ENCODE measurements around the gene RBCK1. TPM values are rescaled to one million over a fixed set of nuclear protein-coding genes. Genes with fewer than 3 reads are reported as not detected.

RBCK1 gene
- total RNA-seq: 100 to 1,000 TPM; 176 to 198 TPM

DNA sequence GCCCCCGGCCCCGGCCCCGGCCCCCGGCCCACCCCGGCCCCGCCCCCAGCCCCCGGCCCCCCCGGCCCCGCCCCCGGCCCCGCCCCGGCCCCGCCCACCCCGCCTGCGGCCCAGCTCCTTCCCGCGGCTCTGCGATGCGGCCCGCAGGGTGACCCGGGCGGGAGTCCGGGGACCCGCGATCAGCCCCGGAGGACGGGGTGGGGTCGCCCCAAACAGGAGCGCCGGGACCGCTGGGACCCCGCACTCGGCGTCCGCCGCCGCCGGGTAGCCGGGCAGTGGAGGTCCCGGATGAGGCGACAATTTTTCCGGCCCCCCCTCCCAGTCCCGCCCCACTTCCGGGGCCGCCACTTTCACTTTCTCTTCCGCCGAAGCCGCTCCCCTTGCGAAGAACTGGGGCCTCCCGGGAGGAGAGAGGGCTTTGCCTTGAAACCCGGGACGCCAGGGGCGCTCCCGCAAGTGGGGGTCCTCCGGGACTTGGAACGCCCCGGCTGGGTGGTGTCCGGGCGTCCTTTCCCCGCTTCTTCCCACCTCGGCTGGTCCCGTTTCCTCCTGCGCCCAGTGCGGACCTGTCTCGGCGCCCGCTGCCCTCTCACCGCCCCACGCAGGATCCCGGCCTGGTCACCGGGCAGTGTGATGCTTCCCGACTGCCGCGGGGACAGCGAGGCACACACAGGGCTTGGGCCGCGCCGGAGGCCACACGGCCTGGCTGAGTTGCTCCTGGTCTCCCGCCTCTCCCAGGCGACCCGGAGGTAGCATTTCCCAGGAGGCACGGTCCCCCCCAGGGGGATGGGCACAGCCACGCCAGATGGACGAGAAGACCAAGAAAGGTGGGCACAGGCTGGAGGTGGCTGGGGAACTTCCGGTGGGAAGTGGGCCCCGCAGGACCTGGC is at the start of gene RBCK1:
RBCK1 (plus strand) TSS at position 347 of the 890 bp plus-strand sequence; CDS start at position 806, 459 bp downstream.
- ATAC-seq (replicated peaks in 1 of 2) (peak; percentile 73 to 77), DNase-seq (peak; percentile 90 to 92)
- peak within 1 kb of the TSS; percentile 95 to 99 for H3K4me3 Mint-ChIP-seq
- H3K4me1 Mint-ChIP-seq (ENCODE audit: low read depth): peaks cover 55% of the 10 kb centered on the region
- peaks cover 2% of the 10 kb centered on the region in 2 donors for H3K9me3 Mint-ChIP-seq
- peak within 1 kb of the TSS; percentile 96 for H3K27ac Mint-ChIP-seq
- peaks cover 17 to 42% of the 10 kb centered on the region in 2 donors for H3K36me3 Mint-ChIP-seq (ENCODE audit: insufficient read depth in 2 of 2)
- no peaks in the 10 kb centered on the region for H3K27me3 Mint-ChIP-seq (ENCODE audit: low read depth)

- ATAC-seq (replicated peaks in 1 of 2) (no peak), DNase-seq (no peak)
- Mint-ChIP-seq H3K4me3 (no peak overlapping the region), H3K4me1 (ENCODE audit: low read depth) (peaks cover 36% of the 10 kb centered on the region), H3K27ac (no peak overlapping the region), H3K36me3 (ENCODE audit: insufficient read depth in 2 of 2) (peaks cover 0 to 4% of the 10 kb centered on the region in 2 donors), H3K9me3 (no peaks in the 10 kb centered on the region), H3K27me3 (ENCODE audit: low read depth) (no peaks in the 10 kb centered on the region)
Observed at GRCh38 chr20:358891-359555, 49.1 kb upstream of the RBCK1 start.

DNA sequence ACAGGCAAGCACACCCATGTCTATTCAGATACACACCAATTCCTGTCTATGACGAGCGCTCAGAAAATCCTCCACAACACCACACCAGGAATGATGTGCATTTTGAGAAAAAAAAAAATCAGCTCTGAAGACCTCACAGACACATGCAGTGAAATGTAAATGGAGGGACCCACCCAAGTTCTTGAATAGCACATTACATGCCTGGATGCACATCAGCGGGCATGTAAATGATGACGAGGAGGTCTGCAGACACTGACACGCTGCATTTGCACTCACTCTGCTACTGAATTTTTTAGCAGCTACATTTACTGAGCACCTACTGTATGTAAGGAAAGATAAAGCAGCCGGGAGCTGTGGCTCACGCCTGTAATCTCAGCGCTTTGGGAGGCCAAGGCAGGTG is 46.5 kb upstream of the RBCK1 start:
- no peak overlapping the region for H3K4me3 Mint-ChIP-seq
- ATAC-seq (replicated peaks in 1 of 2) (no peak), DNase-seq (no peak)
- no peak overlapping the region for H3K27ac Mint-ChIP-seq
- peaks cover 0 to 4% of the 10 kb centered on the region in 2 donors for H3K36me3 Mint-ChIP-seq (ENCODE audit: insufficient read depth in 2 of 2)
- no peaks in the 10 kb centered on the region for H3K27me3 Mint-ChIP-seq (ENCODE audit: low read depth)
- peaks cover 57% of the 10 kb centered on the region for H3K4me1 Mint-ChIP-seq (ENCODE audit: low read depth)
- no peaks in the 10 kb centered on the region for H3K9me3 Mint-ChIP-seq

DNA sequence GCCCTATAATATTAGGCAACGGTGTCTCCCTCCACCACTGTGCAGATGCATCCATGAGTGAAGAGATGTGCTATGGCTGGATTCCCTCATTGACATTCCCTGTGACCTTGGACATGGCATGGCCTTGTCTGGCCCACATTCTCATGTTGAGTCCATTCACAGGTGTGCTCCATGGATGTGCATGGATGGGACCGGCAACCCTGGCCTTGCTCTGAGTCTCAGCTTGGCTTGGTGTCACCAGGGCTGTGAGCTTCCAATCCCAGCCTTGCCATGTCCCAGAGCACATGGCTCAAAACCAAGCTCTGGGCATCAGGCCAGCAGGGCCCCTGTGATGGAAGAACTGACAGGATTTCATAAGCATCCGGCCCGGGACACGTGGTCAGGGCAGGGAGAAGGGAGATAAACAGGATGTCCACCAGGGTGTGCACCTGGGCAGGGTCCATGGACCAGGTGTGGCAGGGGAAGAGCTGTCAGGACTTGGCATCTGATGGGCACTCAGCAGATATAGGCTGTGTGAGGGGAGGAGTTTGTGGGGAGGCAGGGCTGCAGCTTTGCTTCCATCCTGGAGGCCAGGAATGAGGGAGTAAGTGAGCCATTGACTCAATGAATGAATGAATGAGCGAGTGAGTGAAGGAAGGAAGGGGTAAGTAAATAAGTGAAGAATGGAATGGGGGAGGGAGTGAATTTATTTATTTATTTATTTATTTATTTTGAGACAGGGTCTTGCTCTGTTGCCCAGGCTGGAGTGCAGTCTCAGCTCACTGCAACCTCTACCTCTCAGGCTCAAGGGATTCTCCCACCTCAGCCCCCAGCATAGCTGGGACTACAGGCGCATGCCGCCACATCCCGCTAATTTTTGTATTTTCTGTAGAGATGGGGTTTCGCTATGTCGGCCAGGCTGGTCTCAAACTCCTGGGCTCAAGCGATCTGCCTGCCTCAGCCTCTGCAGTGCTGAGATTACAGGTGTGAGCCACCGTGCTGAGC is 45.5 kb upstream of the RBCK1 start:
- peak; percentile 66 to 78 for ATAC-seq (replicated peaks in 1 of 2)
- Mint-ChIP-seq H3K27me3 (ENCODE audit: low read depth) (no peaks in the 10 kb centered on the region), H3K4me3 (peak overlapping the region; percentile 28 to 83), H3K36me3 (ENCODE audit: insufficient read depth in 2 of 2) (peaks cover 0 to 4% of the 10 kb centered on the region in 2 donors), H3K27ac (no peak overlapping the region), H3K9me3 (no peaks in the 10 kb centered on the region), H3K4me1 (ENCODE audit: low read depth) (peaks cover 64% of the 10 kb centered on the region)
- peak; percentile 70 to 78 for DNase-seq

DNA sequence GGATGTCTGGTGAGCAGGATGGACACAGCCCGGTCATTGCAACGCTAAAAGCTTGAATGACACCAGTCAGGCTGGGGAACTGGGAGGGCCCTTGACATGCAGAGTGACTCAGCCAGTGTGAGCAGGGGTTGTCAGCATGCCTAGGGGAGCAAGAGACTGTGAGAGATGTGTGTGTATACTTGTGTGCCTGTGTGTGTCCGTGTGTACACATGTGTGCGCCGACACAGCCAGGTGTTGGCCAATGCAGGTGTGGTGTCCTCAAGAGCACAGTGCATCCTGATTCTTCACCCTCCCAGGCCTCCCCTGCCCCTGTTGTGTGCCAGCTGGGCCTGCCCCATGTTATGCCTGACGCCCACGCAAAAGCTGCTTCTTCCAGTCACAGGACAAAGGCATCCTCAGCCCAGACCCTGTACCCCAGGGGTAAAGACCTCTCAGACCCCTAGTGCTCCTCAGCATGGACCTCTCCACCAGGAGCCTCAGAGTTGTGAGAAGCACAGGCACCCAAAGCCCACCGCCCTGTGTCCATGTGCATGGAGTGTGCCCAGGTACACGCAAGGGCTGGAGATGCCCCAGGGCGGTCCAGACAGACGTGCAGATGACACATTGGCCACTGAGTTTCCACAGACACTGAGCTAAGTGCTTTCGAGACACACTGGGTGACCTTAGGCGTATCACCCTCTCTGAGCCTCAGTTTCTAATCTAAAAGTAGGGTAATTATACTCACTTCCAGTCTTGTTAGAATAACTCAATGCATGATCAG is 44.6 kb upstream of the RBCK1 start:
- ATAC-seq (replicated peaks in 1 of 2) (peak; percentile 45 to 53), DNase-seq (peak in 1 of 2 donors; percentile 33)
- Mint-ChIP-seq H3K27ac (no peak overlapping the region), H3K4me3 (peak overlapping the region in 1 of 2 donors; percentile 48), H3K4me1 (ENCODE audit: low read depth) (peaks cover 64% of the 10 kb centered on the region), H3K27me3 (ENCODE audit: low read depth) (no peaks in the 10 kb centered on the region), H3K36me3 (ENCODE audit: insufficient read depth in 2 of 2) (peaks cover 0 to 4% of the 10 kb centered on the region in 2 donors), H3K9me3 (no peaks in the 10 kb centered on the region)

DNA sequence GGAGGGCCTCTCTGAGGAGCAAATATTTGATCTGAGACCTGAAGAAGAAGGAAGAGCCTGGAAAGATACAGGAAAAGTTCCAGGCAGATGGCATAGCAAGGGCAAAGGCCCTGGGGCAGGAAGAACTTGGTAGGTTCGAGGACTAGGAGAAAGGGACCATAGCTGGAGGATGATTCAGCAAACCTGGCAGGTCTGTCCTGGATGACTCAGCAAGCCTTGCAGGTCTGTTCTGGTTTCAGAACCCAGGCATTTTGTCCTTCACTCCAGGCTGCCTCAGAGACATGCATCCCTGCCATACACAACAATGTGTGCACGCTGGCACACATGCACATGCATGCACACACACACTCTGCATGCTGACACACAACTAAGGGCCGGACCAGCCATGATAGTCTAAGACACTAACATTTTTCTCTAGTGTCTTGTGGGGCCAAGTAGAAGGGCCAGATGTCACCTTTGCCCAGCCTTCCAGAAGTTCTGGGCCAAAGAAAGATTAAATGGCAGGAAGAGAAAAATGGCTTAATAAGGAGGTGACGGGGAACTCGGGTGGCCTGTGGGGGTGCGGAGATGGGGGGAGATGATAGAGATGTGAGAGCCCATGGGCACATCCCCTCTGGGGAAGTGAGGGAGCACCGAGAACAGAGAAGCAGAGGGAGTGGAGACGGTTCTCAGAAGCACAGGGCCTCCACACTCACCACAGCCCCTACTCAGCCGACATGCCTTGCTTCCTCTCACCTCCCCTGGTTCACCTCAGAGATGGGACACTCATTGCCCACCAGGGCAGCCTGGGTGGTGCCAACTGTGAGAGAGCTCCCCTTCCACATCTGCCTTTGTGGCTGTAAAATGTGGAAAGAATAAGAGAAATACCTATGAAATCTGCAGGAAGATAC is 42.9 kb upstream of the RBCK1 start:
- ATAC-seq (replicated peaks in 1 of 2): peak; percentile 37 to 49
- Mint-ChIP-seq H3K4me3 (peak overlapping the region; percentile 56 to 65), H3K4me1 (ENCODE audit: low read depth) (peaks cover 71% of the 10 kb centered on the region), H3K9me3 (no peaks in the 10 kb centered on the region), H3K36me3 (ENCODE audit: insufficient read depth in 2 of 2) (peaks cover 0 to 4% of the 10 kb centered on the region in 2 donors), H3K27ac (peak overlapping the region; percentile 20), H3K27me3 (ENCODE audit: low read depth) (no peaks in the 10 kb centered on the region)
- DNase-seq: peak in 1 of 2 donors; percentile 31

GRCh38 chr20:366041-366718 is 41.9 kb upstream of the RBCK1 start:
- Mint-ChIP-seq H3K27me3 (ENCODE audit: low read depth) (no peaks in the 10 kb centered on the region), H3K4me3 (peak overlapping the region; percentile 57 to 59)

GRCh38 chr20:366719-367485 is 41.2 kb upstream of the RBCK1 start:
- H3K9me3 Mint-ChIP-seq: no peaks in the 10 kb centered on the region
- H3K27ac Mint-ChIP-seq: peak overlapping the region; percentile 36
- H3K4me3 Mint-ChIP-seq: peak overlapping the region in 1 of 2 donors; percentile 57
- H3K4me1 Mint-ChIP-seq (ENCODE audit: low read depth): peaks cover 75% of the 10 kb centered on the region
- DNase-seq: no peak
- H3K36me3 Mint-ChIP-seq (ENCODE audit: insufficient read depth in 2 of 2): peaks cover 0 to 4% of the 10 kb centered on the region in 2 donors
- no peaks in the 10 kb centered on the region for H3K27me3 Mint-ChIP-seq (ENCODE audit: low read depth)
- no peak for ATAC-seq (replicated peaks in 1 of 2)

More at GRCh38 chr20:366041-366718, 41.9 kb upstream of the RBCK1 start:
- no peak for DNase-seq
- H3K4me1 Mint-ChIP-seq (ENCODE audit: low read depth): peaks cover 75% of the 10 kb centered on the region
- no peaks in the 10 kb centered on the region for H3K9me3 Mint-ChIP-seq
- no peak for ATAC-seq (replicated peaks in 1 of 2)
- peaks cover 0 to 4% of the 10 kb centered on the region in 2 donors for H3K36me3 Mint-ChIP-seq (ENCODE audit: insufficient read depth in 2 of 2)
- H3K27ac Mint-ChIP-seq: peak overlapping the region; percentile 36

- H3K27ac Mint-ChIP-seq: no peak overlapping the region
- H3K9me3 Mint-ChIP-seq: no peaks in the 10 kb centered on the region
- no peaks in the 10 kb centered on the region for H3K27me3 Mint-ChIP-seq (ENCODE audit: low read depth)
- peaks cover 75% of the 10 kb centered on the region for H3K4me1 Mint-ChIP-seq (ENCODE audit: low read depth)
- ATAC-seq (replicated peaks in 1 of 2) (no peak), DNase-seq (no peak)
- H3K36me3 Mint-ChIP-seq (ENCODE audit: insufficient read depth in 2 of 2): peaks cover 0 to 3% of the 10 kb centered on the region in 2 donors
- no peak overlapping the region for H3K4me3 Mint-ChIP-seq
Observed at GRCh38 chr20:367486-367887, 40.6 kb upstream of the RBCK1 start.

DNA sequence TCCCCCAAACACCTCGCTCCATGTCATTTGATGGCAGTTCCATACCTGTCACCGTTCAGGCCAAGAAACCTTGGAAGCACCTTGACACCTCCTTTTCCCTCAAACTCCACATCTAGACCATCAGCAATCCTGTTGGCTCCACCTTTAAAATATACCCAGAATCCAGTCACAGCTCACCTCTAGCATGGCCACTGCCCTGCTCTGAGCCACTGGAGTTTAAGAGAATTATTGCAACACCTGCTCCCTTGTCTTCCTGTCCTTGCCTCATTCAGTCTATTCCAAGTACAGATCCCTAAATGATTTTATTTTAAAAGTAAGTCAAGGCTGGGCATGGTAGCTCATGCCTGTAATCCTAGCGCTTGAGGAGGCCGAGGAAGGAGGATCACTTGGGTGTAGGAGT is 39.2 kb upstream of the RBCK1 start:
- ATAC-seq (replicated peaks in 1 of 2) (no peak), DNase-seq (no peak)
- no peaks in the 10 kb centered on the region for H3K36me3 Mint-ChIP-seq (ENCODE audit: insufficient read depth in 2 of 2)
- H3K27ac Mint-ChIP-seq: peak overlapping the region; percentile 36
- H3K9me3 Mint-ChIP-seq: no peaks in the 10 kb centered on the region
- peaks cover 74% of the 10 kb centered on the region for H3K4me1 Mint-ChIP-seq (ENCODE audit: low read depth)
- no peak overlapping the region for H3K4me3 Mint-ChIP-seq
- no peaks in the 10 kb centered on the region for H3K27me3 Mint-ChIP-seq (ENCODE audit: low read depth)

All from activated T-cell treated with anti-CD3 and anti-CD28 coated beads, Interleukin-2, amount 50 U/mL, for 72 hours (primary cell).